ENCODE results near the gene PTPN6. TPM values are rescaled to one million over a fixed set of nuclear protein-coding genes. Genes with fewer than 3 reads are reported as not detected.

Gene PTPN6
- total and polyA plus RNA-seq, 10 of the 15 experiments (the other 5 are each of a cell fraction or from before 2014, with no cell fraction given) = 229 to 457 (median 370) TPM

- H3K4me2 ChIP-seq (ENCODE audit: control insufficient read depth, insufficient read depth) = peak overlapping the region; percentile 48
- RAD21 ChIA-PET (ENCODE audit: unreplicated experiment) = no interaction called here
- H2AFZ ChIP-seq (ENCODE audit: control insufficient read depth, low read depth, low read length) = peak overlapping the region; percentile 59
- intact Hi-C loops (cut with micrococcal nuclease; ENCODE audit: unreplicated experiment) = loop anchor here (1.0 to 5.0 kb wide), 3 partner anchors 26 to 122 kb away; partner anchors contain the start of genes C12orf57, C1R and LPCAT3
- SMC1A ChIA-PET (ENCODE audit: uncharacterized antibody, unreplicated experiment) = interaction anchor here (3.1 kb wide), 1 partner anchor 24 kb away, joined by 36 read pairs; no protein-coding TSS in a partner anchor
- DNase-seq (ENCODE audit: low read depth, low spot score) = no peak
- CTCF ChIA-PET = interaction anchor here (1.9 to 3.2 kb wide), 3 partner anchors 26 to 141 kb away, joined by 8 to 40 read pairs (median 13); partner anchors contain the start of genes C12orf57 and RNU7-1
- no peaks in the 10 kb centered on the region; the same call in 1 of the 2 replicates for H4K20me1 ChIP-seq (ENCODE audit: control insufficient read depth, insufficient read depth)
- peak overlapping the region; percentile 72 for H3K4me3 ChIP-seq
- peak overlapping the region; percentile 97 for H3K9ac ChIP-seq (ENCODE audit: control insufficient read depth, insufficient read depth, low read length)
- in situ Hi-C loops (cut with MboI) = loop anchor here (25.0 kb wide), 1 partner anchor 1667 kb away; no protein-coding TSS in a partner anchor
- H3K79me2 ChIP-seq (ENCODE audit: control insufficient read depth, insufficient read depth, low read length) = peaks cover 59% of the 10 kb centered on the region
- TSS peak; percentile 68 for BruUV-seq (replicated peaks)
- H3K9me3 ChIP-seq (replicated peaks; ENCODE audit: control insufficient read depth, insufficient read depth, low read length) = no peaks in the 10 kb centered on the region
- peaks cover 21% of the 10 kb centered on the region for H3K4me1 ChIP-seq (ENCODE audit: control insufficient read depth, insufficient read depth, low read length)
- no peak for FAIRE-seq
- H3K36me3 ChIP-seq (ENCODE audit: control insufficient read depth in 2 of 2, insufficient read depth in 2 of 2, low read length in 1 of 2) = peaks cover 27 to 48% of the 10 kb centered on the region in 2 experiments
- no peaks in the 10 kb centered on the region for H3K27me3 ChIP-seq (replicated peaks in 1 of 2; ENCODE audit: control insufficient read depth in 2 of 2, insufficient read depth in 2 of 2, low read length in 1 of 2)
- peak overlapping the region; percentile 65 for H3K27ac ChIP-seq (ENCODE audit: control insufficient read depth, insufficient read depth)
- POLR2A ChIA-PET = interaction anchor here (1.7 kb wide), 1 partner anchor 32 kb away, joined by 4 read pairs; no protein-coding TSS in a partner anchor
- WGBS (ENCODE audit: insufficient coverage, insufficient replicate concordance, low lambda C conversion rate, missing lambda C conversion rate) = under 1% methylated on average over 20 of the region's 31 CpGs
- ATAC-seq = peak; percentile 47
- no peak for TF ChIP-seq JUNB (IDR thresholded peaks at IDR 0.05)
- TF ChIP-seq ZNF207 (IDR thresholded peaks at IDR 0.05; ENCODE audit: borderline replicate concordance) = no peak
- no peak for TF ChIP-seq STAT1 (conservative IDR thresholded peaks at IDR 0.05)
- TF ChIP-seq CEBPZ (IDR thresholded peaks at IDR 0.05; ENCODE audit: low read depth, low read length) = no peak
- TF ChIP-seq TCF3 (IDR thresholded peaks at IDR 0.05; ENCODE audit: borderline replicate concordance, insufficient read depth, low read depth, low read length) = no peak
- TF ChIP-seq ZNF687 (IDR thresholded peaks at IDR 0.05) = 0 out of 2 replicates have a peak, but pooled peaks have one; percentile 30
- TF ChIP-seq MLLT1 (IDR thresholded peaks at IDR 0.05) = no peak
- no peak for TF ChIP-seq MYC (IDR thresholded peaks at IDR 0.05; ENCODE audit: insufficient read depth, insufficient read length, insufficient replicate concordance, low read length, severe bottlenecking)
- TF ChIP-seq ZNF274 (IDR thresholded peaks at IDR 0.05; ENCODE audit: insufficient read depth, insufficient read length) = no peak
- TF ChIP-seq USF2 (IDR thresholded peaks at IDR 0.05; ENCODE audit: borderline replicate concordance, low read depth, low read length) = no peak
- TF ChIP-seq PAX8 (IDR thresholded peaks at IDR 0.05) = no peak
- TF ChIP-seq EGR1 (IDR thresholded peaks at IDR 0.05; ENCODE audit: borderline replicate concordance in 1 of 2, low read depth in 2 of 2, low read length in 2 of 2) = no peak
- TF ChIP-seq BMI1 (IDR thresholded peaks at IDR 0.05; ENCODE audit: borderline replicate concordance) = no peak
- TF ChIP-seq SMAD5 (IDR thresholded peaks at IDR 0.05; ENCODE audit: low read depth) = peak; percentile 17; the same call in 1 of the 2 replicates
These were observed 19.0 kb downstream of the PTPN6 start for GRCh38 chr12:6970096-6970527.

Measured in GM12878 (cell line).